Measurements from ENCODE around the gene DACH2. TPM values are rescaled to one million over a fixed set of nuclear protein-coding genes. Genes with fewer than 3 reads are reported as not detected.

The DACH2 gene
- total RNA-seq, 1 experiment from 2014 or later, result 1.0 TPM

GRCh38 chrX:86809651-86810050 lies 661.4 kb downstream of the DACH2 start:
- no peak overlapping the region for H3K14ac ChIP-seq (ENCODE audit: insufficient read depth, low read length)
- H4K5ac ChIP-seq (ENCODE audit: insufficient read length, low read depth, low read length), result no peak overlapping the region
- no peak for TF ChIP-seq CTCF (conservative IDR thresholded peaks at IDR 0.05)
- H3K4me1 ChIP-seq (ENCODE audit: insufficient read depth, low read length), result no peaks in the 10 kb centered on the region
- no peaks in the 10 kb centered on the region for H4K20me1 ChIP-seq (ENCODE audit: control insufficient read depth, insufficient read depth, insufficient read length)
- H4K8ac ChIP-seq (replicated peaks; ENCODE audit: insufficient read length, low read depth, low read length), result no peak overlapping the region
- H3K4me2 ChIP-seq (ENCODE audit: insufficient read depth, insufficient read length, low read length), result no peak overlapping the region
- no peak for DNase-seq
- H3K56ac ChIP-seq (ENCODE audit: insufficient read length, low read depth, low read length), result no peak overlapping the region
- Mint-ChIP-seq H3K4me3 (no peak overlapping the region), H3K9me3 (peaks cover 18 to 29% of the 10 kb centered on the region in 2 experiments), H3K27me3 (ENCODE audit: low read depth) (no peaks in the 10 kb centered on the region), H3K36me3 (ENCODE audit: insufficient read depth in 1 of 3, low read depth in 3 of 3) (peaks cover 9 to 21% (median 18%) of the 10 kb centered on the region in 3 experiments), H3K27ac (no peak overlapping the region), H3K4me1 (peaks cover 5% of the 10 kb centered on the region in 2 experiments)
- H3T11ph ChIP-seq (ENCODE audit: low read length), result no peak overlapping the region
- H2BK20ac ChIP-seq (ENCODE audit: low read depth, low read length, poor library complexity, severe bottlenecking), result no peak overlapping the region
- H2AFZ ChIP-seq (ENCODE audit: low read length), result no peak overlapping the region
- H2BK120ac ChIP-seq (ENCODE audit: low read depth, low read length, poor library complexity, severe bottlenecking), result no peak overlapping the region
- H2BK5ac ChIP-seq (ENCODE audit: insufficient read length, low read length), result no peak overlapping the region
- H2AK5ac ChIP-seq (ENCODE audit: insufficient read length, low read length), result no peak overlapping the region
- H3K9me3 ChIP-seq (ENCODE audit: control insufficient read depth, low read depth, low read length), result peaks cover 10% of the 10 kb centered on the region
- no peaks in the 10 kb centered on the region for H3K79me1 ChIP-seq (ENCODE audit: insufficient read depth, low read depth, low read length, poor library complexity, severe bottlenecking)
- H3K4ac ChIP-seq (ENCODE audit: low read depth, low read length), result no peak overlapping the region
- no peak overlapping the region for H2BK12ac ChIP-seq (ENCODE audit: insufficient read length, low read depth, low read length)
- H3K79me2 ChIP-seq (ENCODE audit: insufficient read depth, low read length), result no peaks in the 10 kb centered on the region
- H2BK15ac ChIP-seq (ENCODE audit: low read depth, low read length), result no peak overlapping the region
- H3K9ac ChIP-seq (ENCODE audit: extremely low read depth, insufficient read length, low read length), result no peak overlapping the region
- no peak overlapping the region for H3K18ac ChIP-seq (ENCODE audit: insufficient read length, low read depth, low read length)
- no peak overlapping the region for H3K27ac ChIP-seq (ENCODE audit: insufficient read length, low read depth, low read length)
- H3K23me2 ChIP-seq (ENCODE audit: insufficient read length, low read depth, low read length, poor library complexity, severe bottlenecking), result no peaks in the 10 kb centered on the region
- no CpG with 5 or more reads among the region's 2 CpGs for WGBS (ENCODE audit: extremely low coverage, insufficient read length, low lambda C conversion rate)
- no peaks in the 10 kb centered on the region for H3K27me3 ChIP-seq (ENCODE audit: insufficient read depth, low read length)
- H4K91ac ChIP-seq (ENCODE audit: insufficient read length, low read depth, low read length), result no peak overlapping the region
- no peak overlapping the region for H3K23ac ChIP-seq (ENCODE audit: insufficient read length, low read depth, low read length)
